Neural cell (in vitro differentiated cells): Measurements from ENCODE around the gene APOBR. TPM values are rescaled to one million over a fixed set of nuclear protein-coding genes. Genes with fewer than 3 reads are reported as not detected.
"Not testable (repeated sequence)": the region's sequence is repeated elsewhere in the genome, so short reads cannot be mapped to it uniquely, and the experiment has no call there.

Experiments used
- H2AFZ ChIP-seq: fragments of 200-600, 300-800 bp; sonication (generic), shearing (Covaris generic); 2 replicates; pipeline ENCODE4 v1.6.0; 2014; ENCODE audit warnings: low read depth, mild to moderate bottlenecking, antibody characterized with exemption, low read length, moderate library complexity
- H3F3A ChIP-seq: fragments of 200-600 bp; shearing (Covaris generic); 2 replicates; pipeline ENCODE4 v1.6.1; 2016; ENCODE audit warnings: mild to moderate bottlenecking, moderate library complexity, mixed read lengths, antibody characterized with exemption, low read length; ENCODE audit not compliant: insufficient read depth, poor library complexity, severe bottlenecking
- H3K27ac ChIP-seq: fragments of 200-600, 300-800 bp; sonication (generic), shearing (Covaris generic); 2 replicates; pipeline ENCODE4 v1.5.1; 2014; ENCODE audit warnings: mild to moderate bottlenecking, low read length, moderate library complexity
- H3K27me3 ChIP-seq: fragments of 300-800, 200-600 bp; sonication (generic), shearing (Covaris generic); 2 replicates; pipeline ENCODE4 v1.6.0; 2014; ENCODE audit warnings: mild to moderate bottlenecking, low read depth, low read length, moderate library complexity; ENCODE audit not compliant: insufficient read depth
- H3K36me3 ChIP-seq: fragments of 300-800, 200-600 bp; sonication (generic), shearing (Covaris generic); 2 replicates; pipeline ENCODE4 v1.5.1; 2014; ENCODE audit warnings: mild to moderate bottlenecking, antibody characterized with exemption, low read length, moderate library complexity; ENCODE audit not compliant: insufficient read depth
- H3K4me2 ChIP-seq: fragments of 300-800, 200-600 bp; sonication (generic), shearing (Covaris generic); 2 replicates; pipeline ENCODE4 v1.6.0; 2014; ENCODE audit warnings: mild to moderate bottlenecking, low read length
- H3K4me3 ChIP-seq: fragments of 300-800, 200-600 bp; sonication (generic), shearing (Covaris generic); 2 replicates; pipeline ENCODE4 v1.5.1; 2014; ENCODE audit warnings: mild to moderate bottlenecking, low read length, moderate library complexity
- H3K79me2 ChIP-seq: fragments of 200-600 bp; shearing (Covaris generic); replicated peaks from 2 replicates; pipeline ENCODE4 v1.6.0; 2014; ENCODE audit warnings: mild to moderate bottlenecking, low read length, moderate library complexity; ENCODE audit not compliant: insufficient read depth
- H3K9ac ChIP-seq: fragments of 300-800, 200-600 bp; sonication (generic), shearing (Covaris generic); 2 replicates; pipeline ENCODE4 v1.6.1; 2016; ENCODE audit warnings: mild to moderate bottlenecking, low read length, mixed read lengths
- H3K9me2 ChIP-seq: fragments of 200-600 bp; shearing (Covaris generic); 2 replicates; pipeline ENCODE4 v1.6.1; 2016; ENCODE audit warnings: mild to moderate bottlenecking, low read length, mixed read lengths; ENCODE audit not compliant: insufficient read depth
- H3K9me3 ChIP-seq: fragments of 200-600, 300-800 bp; sonication (generic), shearing (Covaris generic); 2 replicates; pipeline ENCODE4 v1.6.1; 2016; ENCODE audit warnings: mild to moderate bottlenecking, mixed run types, low read length, moderate library complexity, mixed read lengths
- H4K20me1 ChIP-seq: fragments of 200-600 bp; shearing (Covaris generic); 2 replicates; pipeline ENCODE4 v1.6.1; 2016; ENCODE audit warnings: mild to moderate bottlenecking, mixed run types; ENCODE audit not compliant: insufficient read depth
- EP300 ChIP-seq: fragments of 450-650 bp; conservative IDR thresholded peaks from 2 replicates; pipeline ENCODE4 v1.6.1; 2014; ENCODE audit warnings: antibody characterized with exemption, mild to moderate bottlenecking, moderate library complexity; ENCODE audit not compliant: poor library complexity, severe bottlenecking
- EZH2 ChIP-seq: fragments of 200-600, 300-800 bp; shearing (Covaris generic), sonication (generic); IDR thresholded peaks from 2 replicates; pipeline ENCODE4 v1.6.1; 2014; ENCODE audit warnings: antibody characterized with exemption, low read length, borderline replicate concordance, mild to moderate bottlenecking; ENCODE audit not compliant: insufficient read depth, poor library complexity, severe bottlenecking
- MXI1 ChIP-seq: fragments of 450-650 bp; conservative IDR thresholded peaks from 2 replicates; pipeline ENCODE4 v1.6.1; 2014; ENCODE audit warnings: antibody characterized with exemption, mild to moderate bottlenecking; ENCODE audit not compliant: poor library complexity, severe bottlenecking
- POLR2AphosphoS5 ChIP-seq: IDR thresholded peaks from 2 replicates; pipeline ENCODE4 v1.6.1; 2012
- RAD21 ChIP-seq: fragments of 450-650 bp; conservative IDR thresholded peaks from 2 replicates; pipeline ENCODE4 v1.6.1; 2014; ENCODE audit warnings: antibody characterized with exemption, mild to moderate bottlenecking, moderate library complexity
- SMC3 ChIP-seq: fragments of 450-650 bp; conservative IDR thresholded peaks from 2 replicates; pipeline ENCODE4 v1.6.1; 2014; ENCODE audit warnings: antibody characterized with exemption, mild to moderate bottlenecking, moderate library complexity; ENCODE audit not compliant: poor library complexity
- TAF1 ChIP-seq: IDR thresholded peaks from 2 replicates; pipeline ENCODE4 v1.6.1; 2012; ENCODE audit warnings: low read depth
- polyA plus RNA-seq: library from polyadenylated mRNA; depleted of rRNA; stranded (reverse); fragments of >200 nt; gene quantifications from 2 replicates; pipeline ENCODE4 v1.2.3, GENCODE V29; 2014
- TF ChIP-seq, protein P1 (sequence below): fragments of 450-650 bp; IDR thresholded peaks from 2 replicates; pipeline ENCODE4 v1.5.1; 2014; ENCODE audit warnings: antibody characterized with exemption, mild to moderate bottlenecking, moderate library complexity; ENCODE audit not compliant: poor library complexity, severe bottlenecking
- TF ChIP-seq, protein P2 (sequence below): IDR thresholded peaks from 2 replicates; pipeline ENCODE4 v1.6.1; 2012; ENCODE audit warnings: borderline replicate concordance

The APOBR gene
- polyA plus RNA-seq, 1 donor from 2014 or later, result not detected

DNA sequence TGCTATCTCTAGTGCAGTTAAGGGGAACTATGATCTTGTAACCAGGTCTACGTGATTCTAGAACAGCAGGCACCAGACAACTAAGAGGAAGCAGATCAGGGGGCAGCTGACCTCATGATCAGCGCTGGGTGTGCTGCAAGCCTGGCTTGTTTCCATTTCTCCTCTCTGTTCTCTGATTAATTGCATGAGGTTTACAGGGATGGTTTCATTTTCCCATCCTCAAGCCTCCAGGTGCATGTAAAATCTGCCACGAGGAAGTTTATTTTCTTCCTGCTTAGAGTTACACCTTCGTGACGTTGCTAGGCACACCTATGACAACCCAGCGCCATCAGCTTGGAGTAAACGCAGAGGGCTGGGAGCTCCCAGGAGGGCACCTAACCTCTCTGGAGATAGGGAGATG lies 48.6 kb downstream of the APOBR start:
- Histone ChIP-seq H3K9me2 (no peaks in the 10 kb centered on the region), H3K9ac (no peak overlapping the region), H3K4me2 (no peak overlapping the region), H3K36me3 (no peaks in the 10 kb centered on the region), H2AFZ (no peak overlapping the region), H3K4me3 (no peak overlapping the region), H3K9me3 (no peaks in the 10 kb centered on the region), H3K27ac (no peak overlapping the region), H3K27me3 (no peaks in the 10 kb centered on the region), H3K79me2 (no peaks in the 10 kb centered on the region), H3F3A (no peaks in the 10 kb centered on the region), H4K20me1 (no peaks in the 10 kb centered on the region)
- TF ChIP-seq EP300, result no peak
- no peak for TF ChIP-seq EZH2
- TF ChIP-seq, protein P1, sequence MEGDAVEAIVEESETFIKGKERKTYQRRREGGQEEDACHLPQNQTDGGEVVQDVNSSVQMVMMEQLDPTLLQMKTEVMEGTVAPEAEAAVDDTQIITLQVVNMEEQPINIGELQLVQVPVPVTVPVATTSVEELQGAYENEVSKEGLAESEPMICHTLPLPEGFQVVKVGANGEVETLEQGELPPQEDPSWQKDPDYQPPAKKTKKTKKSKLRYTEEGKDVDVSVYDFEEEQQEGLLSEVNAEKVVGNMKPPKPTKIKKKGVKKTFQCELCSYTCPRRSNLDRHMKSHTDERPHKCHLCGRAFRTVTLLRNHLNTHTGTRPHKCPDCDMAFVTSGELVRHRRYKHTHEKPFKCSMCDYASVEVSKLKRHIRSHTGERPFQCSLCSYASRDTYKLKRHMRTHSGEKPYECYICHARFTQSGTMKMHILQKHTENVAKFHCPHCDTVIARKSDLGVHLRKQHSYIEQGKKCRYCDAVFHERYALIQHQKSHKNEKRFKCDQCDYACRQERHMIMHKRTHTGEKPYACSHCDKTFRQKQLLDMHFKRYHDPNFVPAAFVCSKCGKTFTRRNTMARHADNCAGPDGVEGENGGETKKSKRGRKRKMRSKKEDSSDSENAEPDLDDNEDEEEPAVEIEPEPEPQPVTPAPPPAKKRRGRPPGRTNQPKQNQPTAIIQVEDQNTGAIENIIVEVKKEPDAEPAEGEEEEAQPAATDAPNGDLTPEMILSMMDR, result no peak
- TF ChIP-seq TAF1, result no peak
- TF ChIP-seq RAD21, result no peak
- TF ChIP-seq, protein P2, sequence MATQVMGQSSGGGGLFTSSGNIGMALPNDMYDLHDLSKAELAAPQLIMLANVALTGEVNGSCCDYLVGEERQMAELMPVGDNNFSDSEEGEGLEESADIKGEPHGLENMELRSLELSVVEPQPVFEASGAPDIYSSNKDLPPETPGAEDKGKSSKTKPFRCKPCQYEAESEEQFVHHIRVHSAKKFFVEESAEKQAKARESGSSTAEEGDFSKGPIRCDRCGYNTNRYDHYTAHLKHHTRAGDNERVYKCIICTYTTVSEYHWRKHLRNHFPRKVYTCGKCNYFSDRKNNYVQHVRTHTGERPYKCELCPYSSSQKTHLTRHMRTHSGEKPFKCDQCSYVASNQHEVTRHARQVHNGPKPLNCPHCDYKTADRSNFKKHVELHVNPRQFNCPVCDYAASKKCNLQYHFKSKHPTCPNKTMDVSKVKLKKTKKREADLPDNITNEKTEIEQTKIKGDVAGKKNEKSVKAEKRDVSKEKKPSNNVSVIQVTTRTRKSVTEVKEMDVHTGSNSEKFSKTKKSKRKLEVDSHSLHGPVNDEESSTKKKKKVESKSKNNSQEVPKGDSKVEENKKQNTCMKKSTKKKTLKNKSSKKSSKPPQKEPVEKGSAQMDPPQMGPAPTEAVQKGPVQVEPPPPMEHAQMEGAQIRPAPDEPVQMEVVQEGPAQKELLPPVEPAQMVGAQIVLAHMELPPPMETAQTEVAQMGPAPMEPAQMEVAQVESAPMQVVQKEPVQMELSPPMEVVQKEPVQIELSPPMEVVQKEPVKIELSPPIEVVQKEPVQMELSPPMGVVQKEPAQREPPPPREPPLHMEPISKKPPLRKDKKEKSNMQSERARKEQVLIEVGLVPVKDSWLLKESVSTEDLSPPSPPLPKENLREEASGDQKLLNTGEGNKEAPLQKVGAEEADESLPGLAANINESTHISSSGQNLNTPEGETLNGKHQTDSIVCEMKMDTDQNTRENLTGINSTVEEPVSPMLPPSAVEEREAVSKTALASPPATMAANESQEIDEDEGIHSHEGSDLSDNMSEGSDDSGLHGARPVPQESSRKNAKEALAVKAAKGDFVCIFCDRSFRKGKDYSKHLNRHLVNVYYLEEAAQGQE, result no peak
- TF ChIP-seq POLR2AphosphoS5, result no peak
- TF ChIP-seq MXI1, result no peak
- no peak for TF ChIP-seq SMC3

DNA sequence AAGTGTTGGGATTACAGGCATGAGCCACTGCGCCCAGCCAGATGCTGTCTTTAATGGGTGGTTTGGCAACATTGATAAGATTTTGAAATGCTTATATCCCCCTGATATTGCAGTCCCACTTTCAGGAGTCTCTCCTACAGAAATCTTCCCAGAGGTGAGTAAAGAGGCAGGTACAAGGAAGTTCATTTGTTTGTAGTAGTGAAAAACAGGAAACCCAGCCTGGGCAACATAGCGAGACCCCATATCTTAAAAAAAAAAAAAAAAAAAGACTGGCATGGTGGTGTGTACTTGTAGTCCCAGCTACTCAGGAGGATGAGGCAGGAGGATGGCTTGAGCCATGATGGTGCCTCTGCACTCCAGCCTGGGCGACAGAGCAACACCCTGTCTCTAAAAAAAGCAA lies 50.6 kb downstream of the APOBR start:
- Histone ChIP-seq H3K27ac (no peak overlapping the region), H2AFZ (no peak overlapping the region), H3K36me3 (no peaks in the 10 kb centered on the region), H3K9me2 (no peaks in the 10 kb centered on the region), H3K9me3 (no peaks in the 10 kb centered on the region), H3K4me3 (no peak overlapping the region), H3K4me2 (no peak overlapping the region), H3K27me3 (no peaks in the 10 kb centered on the region), H3K9ac (no peak overlapping the region), H3K79me2 (no peaks in the 10 kb centered on the region), H4K20me1 (no peaks in the 10 kb centered on the region), H3F3A (no peaks in the 10 kb centered on the region)
- TF ChIP-seq POLR2AphosphoS5, result no peak
- no peak for TF ChIP-seq MXI1
- no peak for TF ChIP-seq EZH2
- no peak for TF ChIP-seq RAD21
- no peak for TF ChIP-seq EP300
- no peak for TF ChIP-seq TAF1
- TF ChIP-seq, protein P2, result no peak
- TF ChIP-seq, protein P1, result no peak
- no peak for TF ChIP-seq SMC3

DNA sequence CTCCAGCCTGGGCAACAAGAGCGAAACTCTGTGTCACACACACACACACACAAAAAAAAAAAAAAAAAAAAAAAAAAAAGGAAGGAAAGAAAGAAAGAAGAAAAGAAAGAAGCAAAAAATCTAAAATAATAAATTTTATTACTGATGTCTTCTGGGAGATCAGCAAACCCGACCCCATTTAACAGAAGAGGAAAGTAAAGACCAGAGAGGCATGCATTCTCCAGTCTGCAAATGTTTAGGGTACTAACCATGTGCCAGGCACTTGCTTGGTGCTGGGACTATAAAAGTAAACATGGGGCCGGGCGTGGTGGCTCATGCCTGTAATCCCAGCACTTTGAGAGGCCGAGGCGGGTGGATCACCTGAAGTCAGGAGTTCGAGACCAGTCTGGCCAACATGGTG lies 51.5 kb downstream of the APOBR start:
- not testable (repeated sequence) for H3K4me3 ChIP-seq, H4K20me1 ChIP-seq, H3K9me3 ChIP-seq, H3K27ac ChIP-seq, H3K9ac ChIP-seq, H2AFZ ChIP-seq, H3K36me3 ChIP-seq, H3K9me2 ChIP-seq, H3K4me2 ChIP-seq, H3K79me2 ChIP-seq, H3F3A ChIP-seq, H3K27me3 ChIP-seq
